HG03025 (cell line): ENCODE measurements around the gene POLR2J3.
"Not testable (repeated sequence)": the region's sequence is repeated elsewhere in the genome, so short reads cannot be mapped to it uniquely, and the experiment has no call there.

Experiments
- ATAC-seq: cut with Tn5 transposase; IDR thresholded peaks from one replicate; pipeline ENCODE4 v1.9.1; 2021; ENCODE audit warnings: mild to moderate bottlenecking, moderate library complexity; ENCODE audit not compliant: unreplicated experiment, low FRiP score

The POLR2J3 gene

DNA sequence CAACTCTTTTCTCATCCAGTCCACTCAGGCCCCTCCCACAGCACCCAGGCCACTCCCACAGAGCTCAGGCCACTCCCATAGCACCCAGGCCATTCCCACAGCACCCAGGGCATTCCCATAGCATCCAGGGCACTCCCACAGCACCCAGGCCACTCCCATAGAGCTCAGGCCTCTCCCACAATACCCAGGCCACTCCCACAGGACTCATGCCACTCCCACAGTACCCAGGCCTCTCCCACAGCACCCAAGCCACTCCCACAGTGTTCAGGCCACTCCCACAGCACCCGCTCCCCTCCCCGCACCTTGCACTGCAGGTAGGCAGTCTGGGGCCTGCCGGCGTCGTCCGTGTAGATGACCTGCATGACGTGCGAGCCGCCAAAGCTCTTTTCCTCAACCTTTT is 17.5 kb upstream of the POLR2J3 start:
- not testable (repeated sequence) for ATAC-seq

DNA sequence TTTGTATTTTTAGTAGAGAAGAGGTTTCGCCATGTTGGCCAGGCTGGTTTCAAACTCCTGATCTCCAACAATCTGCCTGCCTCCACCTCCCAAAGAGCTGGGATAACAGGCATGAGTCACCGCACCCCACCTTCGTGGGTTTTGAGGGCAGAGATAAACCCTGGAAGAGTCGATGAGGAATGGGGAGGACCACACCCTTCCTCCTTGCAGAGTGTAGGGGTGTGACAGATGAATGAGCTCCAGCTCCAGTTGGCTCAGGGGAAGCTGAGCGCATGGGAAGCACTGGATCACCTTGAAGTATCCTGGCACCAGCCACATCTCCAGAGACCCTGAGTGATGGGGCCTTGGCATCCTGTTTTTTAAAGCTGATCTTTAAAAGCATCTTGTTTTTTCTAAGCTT is 11.1 kb upstream of the POLR2J3 start:
- ATAC-seq = not testable (repeated sequence)

DNA sequence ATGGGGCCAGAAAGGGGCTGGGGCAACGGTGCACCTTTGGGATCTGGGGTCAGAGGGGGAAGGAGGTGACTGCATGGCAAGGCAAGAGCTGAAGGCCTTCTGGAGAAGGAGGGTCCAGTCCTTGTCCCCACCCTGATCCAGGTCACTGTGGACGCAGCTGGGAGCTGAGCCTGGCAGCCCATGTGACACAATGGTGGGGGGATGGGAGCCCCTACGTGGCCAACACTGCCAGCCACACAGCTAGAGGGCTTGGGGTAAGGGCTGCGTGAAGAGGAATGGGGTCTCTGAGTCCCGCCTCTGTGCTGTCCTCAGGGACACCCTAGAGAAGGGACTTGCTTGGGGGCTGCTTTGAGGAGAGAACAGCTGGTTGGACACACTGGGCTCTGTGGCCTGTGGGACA is 9.3 kb upstream of the POLR2J3 start:
- not testable (repeated sequence) for ATAC-seq

DNA sequence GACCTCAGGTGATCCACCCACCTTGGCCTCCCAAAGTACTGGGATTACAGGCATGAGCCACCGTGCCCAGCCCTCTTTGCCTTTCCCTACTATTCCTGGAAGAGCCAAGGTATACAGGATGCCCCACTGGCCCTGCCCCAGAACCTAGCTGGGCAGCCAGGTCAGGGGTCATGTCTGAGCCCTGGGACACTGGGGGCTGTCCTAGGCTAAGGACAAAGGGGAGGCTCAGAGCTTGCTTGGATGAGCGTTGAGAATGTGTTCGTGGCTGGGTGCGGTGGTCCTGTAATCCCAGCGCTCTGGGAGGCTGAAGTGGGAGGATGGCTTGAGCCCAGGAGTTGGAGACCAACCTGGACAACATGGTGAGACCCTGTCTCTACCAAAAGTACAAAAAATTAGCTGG is 6.1 kb upstream of the POLR2J3 start:
- not testable (repeated sequence) for ATAC-seq

DNA sequence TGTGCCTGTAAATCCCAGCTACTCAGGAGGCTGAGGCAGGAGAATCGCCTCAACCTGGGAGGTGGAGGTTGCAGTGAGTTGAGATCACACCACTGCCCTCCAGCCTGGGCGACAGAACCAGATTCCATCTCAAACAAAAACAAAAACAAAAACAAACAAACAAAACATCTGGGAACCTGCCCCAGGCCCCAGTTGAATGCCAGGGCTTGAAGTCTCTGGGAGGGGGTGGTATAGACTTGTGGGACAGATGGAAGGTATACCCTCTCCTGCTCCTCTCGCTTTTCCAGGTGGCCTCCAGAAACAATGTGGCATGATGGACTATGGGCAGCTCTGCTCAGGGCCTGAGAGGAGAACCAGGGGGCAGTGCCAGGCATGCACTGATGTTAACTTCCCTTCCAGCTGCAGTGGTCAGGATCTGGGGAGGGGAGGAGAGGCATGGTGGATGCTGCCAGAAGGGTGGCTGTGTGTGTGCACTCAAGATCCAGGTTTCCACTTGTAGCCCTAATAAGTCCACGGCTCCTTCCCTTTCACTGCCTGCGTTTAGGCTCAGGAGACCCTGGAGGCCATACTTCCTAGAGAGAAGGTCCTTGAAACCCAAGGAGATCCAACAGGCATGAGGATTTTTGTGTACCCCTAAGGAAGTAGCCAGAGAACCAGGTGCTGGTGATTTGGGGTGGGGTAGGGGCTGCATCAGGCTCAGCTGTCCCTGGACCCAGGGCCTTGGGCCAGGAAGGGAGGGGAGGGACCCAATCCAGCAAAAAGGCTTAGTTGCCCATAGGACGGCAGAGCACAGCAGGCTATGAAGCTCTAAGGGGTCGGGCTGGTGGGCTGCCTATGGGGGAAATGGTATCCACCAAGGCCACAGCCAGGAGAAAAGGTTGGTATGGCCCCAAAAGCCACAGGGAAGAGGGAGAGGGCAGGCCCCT is 5.2 kb upstream of the POLR2J3 start:
- not testable (repeated sequence) for ATAC-seq

DNA sequence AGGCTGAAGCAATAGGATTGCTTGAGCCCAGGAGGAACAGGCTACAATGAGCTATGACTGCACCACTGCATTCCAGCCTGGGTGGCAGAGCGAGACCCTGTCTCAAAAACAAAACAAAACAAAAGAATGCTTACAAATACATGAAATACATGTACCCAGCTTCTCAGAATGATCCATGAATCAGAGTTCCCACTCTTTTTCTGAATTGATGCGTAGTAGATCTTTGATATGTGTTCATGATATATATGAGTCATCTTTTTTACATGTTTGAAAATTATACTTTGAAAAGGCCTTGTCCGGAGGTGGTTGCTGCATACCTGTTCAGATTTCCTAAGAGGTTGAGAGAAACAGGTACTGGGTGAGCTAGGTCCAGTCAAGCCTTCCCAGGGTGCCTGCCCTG is 4.0 kb upstream of the POLR2J3 start:
- not testable (repeated sequence) for ATAC-seq

DNA sequence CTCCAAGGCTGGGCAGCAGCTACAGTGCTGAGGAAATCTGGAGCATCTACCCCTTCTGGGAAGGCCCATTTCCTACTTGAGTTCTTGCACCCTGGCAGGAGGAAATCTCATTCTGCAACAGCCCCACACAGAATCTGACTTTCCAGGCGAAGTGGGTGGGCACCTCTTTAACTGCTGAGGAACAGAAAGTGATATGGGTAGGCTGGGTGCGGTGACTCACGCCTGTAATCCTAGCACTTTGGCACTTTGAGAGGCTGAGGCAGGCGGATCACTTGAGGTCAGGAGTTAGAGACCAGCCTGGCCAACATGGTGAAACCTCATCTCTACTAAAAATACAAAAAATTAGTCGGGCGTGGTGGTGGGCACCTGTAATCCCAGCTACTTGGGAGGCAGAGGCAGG is 2.2 kb upstream of the POLR2J3 start:
- ATAC-seq = not testable (repeated sequence)

DNA sequence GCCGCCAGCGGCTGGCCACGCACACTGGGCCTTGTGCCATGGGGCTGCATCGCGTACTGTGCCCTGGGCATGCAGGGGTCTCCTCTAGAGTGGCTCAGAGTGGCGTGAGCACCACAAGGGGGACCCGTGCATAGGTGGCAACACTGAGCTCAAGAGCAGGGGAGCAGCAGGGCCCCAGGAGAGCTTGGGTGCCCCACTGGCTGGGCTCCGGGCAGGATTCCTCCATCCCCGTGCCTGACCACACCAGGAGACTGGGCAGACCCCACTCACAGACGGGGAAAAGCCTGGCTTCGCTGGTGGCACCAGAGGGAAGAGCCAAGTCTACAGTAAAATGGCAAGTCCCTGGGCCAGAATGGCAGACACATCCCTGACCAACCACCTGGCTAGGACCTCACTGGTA is 3.8 kb downstream of the POLR2J3 start:
- not testable (repeated sequence) for ATAC-seq

DNA sequence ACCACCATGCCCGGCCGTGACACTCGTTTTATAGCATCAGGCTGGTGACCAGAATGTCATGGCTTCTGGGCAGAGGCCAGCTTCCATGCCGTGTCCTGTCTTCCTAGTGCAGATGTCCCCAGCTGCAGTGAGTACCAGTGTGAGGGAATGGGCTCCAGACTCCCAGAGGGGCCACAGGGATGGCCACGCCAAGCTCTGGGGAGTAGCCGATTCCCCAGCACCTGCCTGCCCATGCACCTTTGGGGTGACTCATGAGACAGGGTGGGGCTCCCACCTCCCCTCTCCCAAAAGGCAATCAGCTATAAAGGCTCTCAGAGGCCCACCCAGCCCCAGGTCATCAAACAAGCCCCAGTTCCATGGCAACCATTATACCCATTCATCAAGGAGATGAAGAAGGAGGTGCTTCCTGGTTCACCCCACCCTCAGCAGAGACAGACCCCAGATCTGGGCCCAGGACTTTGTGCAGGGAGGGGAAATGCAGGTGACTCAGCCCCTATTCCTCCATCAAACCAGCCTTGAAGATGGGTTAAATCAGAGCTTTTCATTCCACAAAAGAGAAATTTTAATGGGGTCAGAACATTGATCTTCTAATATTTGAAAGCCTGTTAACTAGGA is 21.5 kb downstream of the POLR2J3 start, which contains the start of gene SPDYE2:
Gene SPDYE2, plus strand, starts transcription at position 419 of the 615 bp plus-strand sequence. CDS start 2,030 bp downstream, outside the sequence.
- not testable (repeated sequence) for ATAC-seq

DNA sequence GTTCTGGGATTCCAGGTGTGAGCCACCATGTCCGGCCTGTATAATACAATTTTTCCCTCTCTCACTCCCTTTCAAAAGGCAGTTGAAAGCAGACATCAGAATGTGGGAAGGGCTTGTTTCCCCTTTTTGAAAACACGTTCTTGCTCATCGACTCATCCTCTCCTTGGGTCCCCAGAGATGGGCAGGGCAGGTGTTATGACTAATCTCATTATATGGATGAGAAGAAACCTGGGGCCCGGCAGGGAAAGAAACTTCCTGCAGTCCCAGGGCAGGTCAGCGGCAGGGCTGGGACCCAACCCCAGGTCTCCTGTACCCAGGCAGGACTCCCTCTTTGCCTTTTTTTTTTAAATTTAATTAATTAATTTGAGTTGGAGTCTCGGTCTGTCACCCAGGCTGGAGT is 26.0 kb downstream of the POLR2J3 start:
- ATAC-seq = peak; percentile 48

DNA sequence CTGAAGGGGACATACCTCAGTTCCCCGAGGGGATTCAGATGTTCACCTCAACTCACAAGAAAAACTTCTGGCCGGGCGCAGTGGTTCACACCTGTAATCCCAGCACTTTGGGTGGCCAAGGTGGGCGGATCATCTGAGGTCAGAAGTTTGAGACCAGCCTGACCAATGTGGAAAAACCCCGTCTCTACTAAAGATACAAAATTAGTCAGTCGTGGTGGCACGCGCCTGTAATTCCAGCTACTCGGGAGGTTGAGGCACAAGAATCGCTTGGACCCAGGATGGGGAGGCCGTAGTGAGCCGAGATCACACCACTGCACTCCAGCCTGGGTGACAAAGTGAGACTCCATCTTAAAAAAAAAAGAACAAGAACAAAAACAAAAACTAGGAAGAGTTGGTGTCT is 27.1 kb downstream of the POLR2J3 start:
- not testable (repeated sequence) for ATAC-seq

DNA sequence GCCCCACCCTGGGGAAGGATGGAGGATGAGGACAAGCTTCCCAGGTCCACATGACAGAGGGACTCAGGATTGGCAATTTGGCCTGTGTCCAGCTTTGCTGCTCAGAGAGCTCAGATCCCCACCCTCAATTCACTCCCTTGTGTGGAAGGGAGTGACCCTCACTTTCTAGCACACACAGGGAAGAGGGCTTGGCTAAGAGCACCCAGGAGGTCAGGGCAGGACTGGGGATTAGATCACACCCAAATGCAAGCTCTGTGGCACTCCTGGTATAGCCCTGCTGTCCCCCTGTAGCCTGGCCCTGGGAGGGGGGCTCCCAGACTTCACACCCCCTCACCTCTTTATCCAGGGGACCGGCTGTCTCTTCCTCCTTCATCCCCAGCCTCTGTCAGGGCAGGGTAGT is 28.0 kb downstream of the POLR2J3 start:
- ATAC-seq = not testable (repeated sequence)

DNA sequence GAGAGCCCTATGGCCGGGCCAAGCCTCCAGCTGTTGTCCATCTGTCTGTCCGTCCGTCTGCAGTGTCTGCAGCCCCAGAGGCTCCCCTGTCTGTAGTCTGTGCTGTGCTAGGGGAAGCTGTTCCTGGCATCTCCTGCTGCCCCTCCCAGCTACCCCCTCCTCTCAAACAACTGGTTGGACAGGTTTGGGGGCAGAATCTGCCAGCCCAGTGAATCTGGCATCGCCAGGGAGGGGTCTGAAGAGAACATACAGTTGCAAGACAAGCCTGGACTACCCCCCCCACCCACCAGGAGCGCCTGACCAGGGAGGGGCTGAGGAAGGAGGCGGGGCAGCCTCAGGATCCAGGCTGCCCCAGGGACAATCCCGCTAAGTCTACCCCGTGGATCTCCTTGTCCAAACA is 28.8 kb downstream of the POLR2J3 start, which contains the start of gene UPK3BL2:
Gene UPK3BL2, minus strand, starts transcription at position 101 of the 400 bp plus-strand sequence. Its CDS starts 60 bp downstream, at position 41.
- not testable (repeated sequence) for ATAC-seq

DNA sequence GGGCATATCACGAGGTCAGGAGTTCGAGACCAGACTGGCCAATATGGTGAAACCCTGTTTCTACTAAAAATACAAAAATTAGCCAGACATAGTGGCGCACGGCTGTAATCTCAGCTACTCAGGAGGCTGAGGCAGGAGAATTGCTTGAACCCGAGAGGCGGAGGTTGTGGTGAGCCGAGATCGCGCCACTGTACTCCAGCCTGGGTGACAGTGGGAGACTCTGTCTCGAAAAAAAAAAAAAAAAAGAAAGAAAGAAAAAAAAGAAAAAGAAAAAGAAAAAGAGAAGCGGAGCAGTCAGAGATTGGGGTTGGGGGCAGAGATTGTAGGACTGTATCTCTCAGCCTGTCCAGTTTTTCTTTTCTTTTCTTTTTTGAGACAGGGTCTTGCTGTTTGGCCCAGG is 29.6 kb downstream of the POLR2J3 start:
- not testable (repeated sequence) for ATAC-seq

DNA sequence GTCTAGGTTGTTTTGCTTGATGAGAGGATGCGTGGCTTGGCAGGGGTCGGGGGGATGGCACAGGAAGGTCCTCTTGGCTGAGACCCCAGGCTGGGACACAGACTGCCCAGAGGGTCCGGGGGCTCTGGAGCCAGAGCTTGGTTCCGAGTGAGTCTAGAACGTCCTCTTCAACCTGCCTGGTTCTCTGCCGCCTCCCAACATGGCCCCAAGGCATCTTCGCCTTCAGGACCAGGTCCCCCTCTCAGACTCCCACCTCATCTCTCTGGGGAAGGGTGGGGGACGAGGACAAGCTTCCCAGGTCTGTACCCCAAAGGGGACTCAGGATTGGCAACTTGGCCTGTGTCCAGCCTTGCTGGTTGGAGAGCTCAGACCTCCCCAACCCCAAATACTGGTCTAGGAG is 30.3 kb downstream of the POLR2J3 start:
- ATAC-seq = not testable (repeated sequence)

DNA sequence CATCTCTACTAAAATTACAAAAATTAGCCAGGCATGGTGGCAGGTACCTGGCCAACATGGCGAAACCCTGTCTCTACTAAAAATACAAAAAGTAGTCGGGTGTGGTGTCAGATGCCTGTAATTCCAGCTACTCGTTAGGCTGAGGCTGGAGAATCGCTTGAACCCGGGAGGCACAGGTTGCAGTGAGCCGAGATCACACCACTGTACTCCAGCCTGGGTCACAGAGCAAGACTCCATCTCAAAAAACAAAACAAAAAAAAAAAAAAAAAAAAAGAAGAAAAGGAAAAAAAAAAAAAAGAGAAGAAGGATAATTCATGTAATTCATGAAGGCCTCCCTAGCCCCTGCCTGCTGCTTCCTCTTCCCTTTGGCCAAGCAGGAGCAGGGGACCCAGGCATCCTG is 31.8 kb downstream of the POLR2J3 start:
- ATAC-seq = not testable (repeated sequence)

DNA sequence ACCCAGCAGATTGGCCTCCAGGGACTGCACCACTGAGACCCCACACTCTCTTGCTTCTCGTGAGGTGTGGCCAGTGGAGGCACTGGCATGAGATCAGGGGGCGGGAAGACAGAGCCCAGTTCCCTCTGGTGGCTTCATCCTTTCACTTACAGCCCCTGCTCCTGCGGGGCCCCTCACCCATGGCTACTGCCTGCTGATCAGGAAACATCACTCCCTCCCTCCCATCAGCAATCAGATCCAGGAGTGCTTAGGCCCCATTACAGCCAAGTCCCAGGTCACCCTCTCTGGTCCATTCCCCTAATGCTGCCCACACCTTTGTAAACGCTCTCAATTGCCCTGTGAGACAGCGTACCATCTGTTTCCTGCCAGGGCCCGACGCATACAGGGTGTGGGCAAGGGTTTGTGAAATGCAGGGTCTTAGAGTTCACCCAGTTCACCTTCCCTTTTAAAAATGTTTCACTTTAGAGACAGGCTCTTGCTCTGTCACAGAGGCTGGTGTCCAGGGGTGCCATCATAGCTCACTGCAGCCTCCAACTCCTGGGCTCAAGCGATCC is 37.2 kb downstream of the POLR2J3 start:
- ATAC-seq = not testable (repeated sequence)

DNA sequence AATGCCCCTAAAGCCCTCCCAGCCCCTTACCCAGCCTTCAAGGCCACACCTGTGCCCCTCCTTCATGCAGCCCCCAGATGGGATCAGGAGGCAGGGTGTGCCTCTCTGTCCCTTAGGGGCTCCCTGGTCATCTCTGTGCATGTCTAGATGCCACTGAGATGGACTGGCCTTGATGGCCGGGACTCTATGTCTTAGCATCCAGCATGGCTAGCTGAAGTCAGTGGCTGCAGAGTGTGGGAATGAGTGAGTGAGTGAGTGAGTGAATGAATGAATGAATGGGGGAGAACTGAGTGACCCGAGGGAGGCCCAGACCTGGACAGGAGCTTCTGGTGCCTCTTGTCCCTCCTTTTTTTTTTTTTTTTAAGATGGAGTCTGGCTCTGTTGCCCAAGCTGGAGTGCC is 40.3 kb downstream of the POLR2J3 start:
- not testable (repeated sequence) for ATAC-seq

DNA sequence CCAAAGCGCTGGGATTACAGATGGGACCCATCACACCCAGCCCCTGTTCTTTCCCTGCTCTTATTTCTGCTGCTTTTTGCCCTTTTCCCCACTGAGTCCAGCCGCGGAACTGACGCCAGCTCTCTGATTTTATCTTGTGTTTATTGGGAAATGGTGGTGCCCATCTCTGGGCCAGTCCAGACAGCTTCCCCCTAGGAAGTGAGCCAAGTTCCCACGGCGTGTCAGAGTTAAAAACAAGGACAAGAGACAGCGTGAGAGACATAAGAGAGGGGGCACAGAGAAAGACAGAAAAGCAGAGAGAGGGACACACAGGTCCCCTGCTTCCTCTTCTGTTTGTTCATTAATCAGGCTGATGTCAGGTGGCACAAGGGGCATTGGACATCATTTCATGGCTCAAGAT is 40.8 kb downstream of the POLR2J3 start:
- ATAC-seq = not testable (repeated sequence)

DNA sequence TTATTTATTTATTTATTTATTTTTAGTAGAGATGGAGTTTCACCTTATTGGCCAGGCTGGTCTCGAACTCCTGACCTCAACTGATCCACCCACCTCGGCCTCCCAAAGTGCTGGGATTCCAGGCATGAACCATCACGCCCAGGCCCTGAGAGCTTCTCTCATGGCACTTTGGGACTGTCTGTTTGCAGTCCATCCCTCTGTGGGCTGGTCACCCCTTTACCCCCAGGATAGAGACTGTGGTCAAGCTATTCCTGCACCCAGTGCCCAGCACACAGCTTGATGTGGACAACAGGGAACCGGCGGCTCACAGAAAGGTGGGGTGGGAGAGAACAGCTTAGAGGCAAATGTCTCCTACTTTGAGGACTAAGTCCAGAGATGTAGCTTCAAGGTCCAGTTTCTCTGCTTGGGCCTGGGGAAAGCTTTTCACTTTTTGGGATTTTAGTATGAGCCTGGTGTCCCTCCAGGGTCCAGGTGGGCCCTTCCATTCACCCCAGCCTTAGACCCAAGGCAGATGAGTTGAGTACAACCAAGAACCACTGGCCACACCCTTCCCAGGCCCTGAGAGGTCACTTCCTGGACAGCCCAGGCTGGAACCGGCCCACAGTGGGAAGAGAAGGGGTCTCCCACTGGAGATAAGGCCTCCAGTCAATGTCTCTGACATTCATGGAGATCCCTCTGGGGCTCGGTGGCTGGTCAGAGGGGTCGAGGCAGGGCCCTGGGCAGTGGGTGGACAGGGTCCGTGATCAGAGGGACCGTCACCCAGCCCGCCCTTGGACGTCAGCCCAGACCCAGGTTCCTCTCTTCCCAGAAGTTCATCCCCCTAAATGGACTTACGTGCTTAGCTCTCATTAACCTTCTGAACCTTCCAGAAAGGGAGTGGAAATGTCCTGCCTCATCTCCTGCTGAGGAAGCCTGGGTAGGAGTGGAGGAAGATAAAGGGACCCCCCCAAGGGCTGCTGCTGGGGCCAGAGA is 44.3 kb downstream of the POLR2J3 start:
- ATAC-seq = not testable (repeated sequence)
